ENCODE data around the gene CCDC175. TPM values are rescaled to one million over a fixed set of nuclear protein-coding genes. Genes with fewer than 3 reads are reported as not detected.

The CCDC175 gene
- total and polyA plus RNA-seq, 10 of the 15 experiments (the other 5 are each of a cell fraction or from before 2014, with no cell fraction given) = not detected

DNA sequence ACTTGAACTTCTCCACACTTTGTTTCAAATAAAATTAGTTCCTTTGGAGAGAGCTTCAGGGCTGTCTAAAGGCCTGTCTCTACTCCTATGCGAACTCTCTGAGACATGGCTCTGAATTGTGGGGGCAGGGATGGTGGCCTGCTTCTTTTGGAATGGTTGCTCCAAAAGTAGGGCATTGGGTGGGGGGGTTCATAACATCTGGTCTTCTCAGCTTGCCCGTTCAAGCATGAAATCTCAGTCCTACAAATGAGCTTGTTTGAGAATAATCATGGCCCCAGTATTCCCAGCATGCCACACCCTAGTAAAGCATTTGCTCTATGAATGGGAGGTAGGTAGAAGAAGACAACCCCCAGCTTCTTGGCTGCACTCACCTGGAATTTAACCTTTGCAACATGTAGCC is 118.1 kb downstream of the CCDC175 start:
- no peak for ATAC-seq
- Histone ChIP-seq H3K4me1 (ENCODE audit: control insufficient read depth, insufficient read depth, low read length) (peaks cover under 1% of the 10 kb centered on the region), H3K4me3 (no peak overlapping the region), H3K9ac (ENCODE audit: control insufficient read depth, insufficient read depth, low read length) (no peak overlapping the region), H3K9me3 (replicated peaks; ENCODE audit: control insufficient read depth, insufficient read depth, low read length) (no peaks in the 10 kb centered on the region), H3K27me3 (replicated peaks in 1 of 2; ENCODE audit: control insufficient read depth in 2 of 2, insufficient read depth in 2 of 2, low read length in 1 of 2) (no peaks in the 10 kb centered on the region), H3K27ac (ENCODE audit: control insufficient read depth, insufficient read depth) (no peak overlapping the region), H3K4me2 (ENCODE audit: control insufficient read depth, insufficient read depth) (no peak overlapping the region), H3K79me2 (ENCODE audit: control insufficient read depth, insufficient read depth, low read length) (no peaks in the 10 kb centered on the region), H3K36me3 (ENCODE audit: control insufficient read depth in 2 of 2, insufficient read depth in 2 of 2, low read length in 1 of 2) (no peaks in the 10 kb centered on the region; a peak in 1 of 4 replicates), H2AFZ (ENCODE audit: control insufficient read depth, low read depth, low read length) (no peak overlapping the region), H4K20me1 (ENCODE audit: control insufficient read depth, insufficient read depth) (no peaks in the 10 kb centered on the region)
- TF ChIP-seq POLR2A (IDR thresholded peaks at IDR 0.05; ENCODE audit: low read depth, low read length) (no peak), KLF5 (IDR thresholded peaks at IDR 0.05; ENCODE audit: partially characterized antibody) (no peak), TARDBP (IDR thresholded peaks at IDR 0.05; ENCODE audit: borderline replicate concordance) (no peak), SP1 (IDR thresholded peaks at IDR 0.05; ENCODE audit: low read depth, low read length) (no peak), KAT2A (conservative IDR thresholded peaks at IDR 0.05; ENCODE audit: control insufficient read depth, low read depth, low read length) (no peak), FOXM1 (IDR thresholded peaks at IDR 0.05; ENCODE audit: low read depth, low read length) (no peak), NFXL1 (IDR thresholded peaks at IDR 0.05; ENCODE audit: borderline replicate concordance) (no peak), RBBP5 (conservative IDR thresholded peaks at IDR 0.05) (no peak), RCOR1 (conservative IDR thresholded peaks at IDR 0.05; ENCODE audit: low read depth, low read length) (no peak)
- TF ChIP-seq, protein P1, sequence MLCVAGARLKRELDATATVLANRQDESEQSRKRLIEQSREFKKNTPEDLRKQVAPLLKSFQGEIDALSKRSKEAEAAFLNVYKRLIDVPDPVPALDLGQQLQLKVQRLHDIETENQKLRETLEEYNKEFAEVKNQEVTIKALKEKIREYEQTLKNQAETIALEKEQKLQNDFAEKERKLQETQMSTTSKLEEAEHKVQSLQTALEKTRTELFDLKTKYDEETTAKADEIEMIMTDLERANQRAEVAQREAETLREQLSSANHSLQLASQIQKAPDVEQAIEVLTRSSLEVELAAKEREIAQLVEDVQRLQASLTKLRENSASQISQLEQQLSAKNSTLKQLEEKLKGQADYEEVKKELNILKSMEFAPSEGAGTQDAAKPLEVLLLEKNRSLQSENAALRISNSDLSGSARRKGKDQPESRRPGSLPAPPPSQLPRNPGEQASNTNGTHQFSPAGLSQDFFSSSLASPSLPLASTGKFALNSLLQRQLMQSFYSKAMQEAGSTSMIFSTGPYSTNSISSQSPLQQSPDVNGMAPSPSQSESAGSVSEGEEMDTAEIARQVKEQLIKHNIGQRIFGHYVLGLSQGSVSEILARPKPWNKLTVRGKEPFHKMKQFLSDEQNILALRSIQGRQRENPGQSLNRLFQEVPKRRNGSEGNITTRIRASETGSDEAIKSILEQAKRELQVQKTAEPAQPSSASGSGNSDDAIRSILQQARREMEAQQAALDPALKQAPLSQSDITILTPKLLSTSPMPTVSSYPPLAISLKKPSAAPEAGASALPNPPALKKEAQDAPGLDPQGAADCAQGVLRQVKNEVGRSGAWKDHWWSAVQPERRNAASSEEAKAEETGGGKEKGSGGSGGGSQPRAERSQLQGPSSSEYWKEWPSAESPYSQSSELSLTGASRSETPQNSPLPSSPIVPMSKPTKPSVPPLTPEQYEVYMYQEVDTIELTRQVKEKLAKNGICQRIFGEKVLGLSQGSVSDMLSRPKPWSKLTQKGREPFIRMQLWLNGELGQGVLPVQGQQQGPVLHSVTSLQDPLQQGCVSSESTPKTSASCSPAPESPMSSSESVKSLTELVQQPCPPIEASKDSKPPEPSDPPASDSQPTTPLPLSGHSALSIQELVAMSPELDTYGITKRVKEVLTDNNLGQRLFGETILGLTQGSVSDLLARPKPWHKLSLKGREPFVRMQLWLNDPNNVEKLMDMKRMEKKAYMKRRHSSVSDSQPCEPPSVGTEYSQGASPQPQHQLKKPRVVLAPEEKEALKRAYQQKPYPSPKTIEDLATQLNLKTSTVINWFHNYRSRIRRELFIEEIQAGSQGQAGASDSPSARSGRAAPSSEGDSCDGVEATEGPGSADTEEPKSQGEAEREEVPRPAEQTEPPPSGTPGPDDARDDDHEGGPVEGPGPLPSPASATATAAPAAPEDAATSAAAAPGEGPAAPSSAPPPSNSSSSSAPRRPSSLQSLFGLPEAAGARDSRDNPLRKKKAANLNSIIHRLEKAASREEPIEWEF (IDR thresholded peaks at IDR 0.05; ENCODE audit: insufficient replicate concordance, low read depth, low read length) = no peak
- TF ChIP-seq, protein P2, sequence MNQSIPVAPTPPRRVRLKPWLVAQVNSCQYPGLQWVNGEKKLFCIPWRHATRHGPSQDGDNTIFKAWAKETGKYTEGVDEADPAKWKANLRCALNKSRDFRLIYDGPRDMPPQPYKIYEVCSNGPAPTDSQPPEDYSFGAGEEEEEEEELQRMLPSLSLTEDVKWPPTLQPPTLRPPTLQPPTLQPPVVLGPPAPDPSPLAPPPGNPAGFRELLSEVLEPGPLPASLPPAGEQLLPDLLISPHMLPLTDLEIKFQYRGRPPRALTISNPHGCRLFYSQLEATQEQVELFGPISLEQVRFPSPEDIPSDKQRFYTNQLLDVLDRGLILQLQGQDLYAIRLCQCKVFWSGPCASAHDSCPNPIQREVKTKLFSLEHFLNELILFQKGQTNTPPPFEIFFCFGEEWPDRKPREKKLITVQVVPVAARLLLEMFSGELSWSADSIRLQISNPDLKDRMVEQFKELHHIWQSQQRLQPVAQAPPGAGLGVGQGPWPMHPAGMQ (IDR thresholded peaks at IDR 0.05; ENCODE audit: borderline replicate concordance) = no peak
- DNase-seq (ENCODE audit: low read depth, low spot score) = no peak
- intact Hi-C loops (cut with micrococcal nuclease; ENCODE audit: unreplicated experiment) = no loop called here
- SMC1A ChIA-PET (ENCODE audit: uncharacterized antibody, unreplicated experiment) = interaction anchor here (1.1 to 1.4 kb wide), 2 partner anchors 14 to 20 kb away, joined by 3 to 4 read pairs; no protein-coding TSS in a partner anchor
- POLR2A ChIA-PET = no interaction called here
- 59% methylated on average over 2 of the region's 2 CpGs for WGBS (ENCODE audit: insufficient coverage, insufficient replicate concordance, low lambda C conversion rate, missing lambda C conversion rate)
- RAD21 ChIA-PET (ENCODE audit: unreplicated experiment) = no interaction called here
- no TSS peak for BruUV-seq (replicated peaks)
- in situ Hi-C loops (cut with MboI) = no loop called here
- CTCF ChIA-PET = interaction anchor here (1.1 to 1.7 kb wide), 5 partner anchors 15 to 334 kb away, joined by 3 to 5 read pairs (median 3); partner anchors contain the start of gene CCDC175
- FAIRE-seq = no peak

Measured in GM12878 (cell line).